Smooth muscle cell (in vitro differentiated cells): Measurements from ENCODE around the gene RNF167. TPM values are rescaled to one million over a fixed set of nuclear protein-coding genes. Genes with fewer than 3 reads are reported as not detected.
A peak's percentile ranks its signal among the peaks of the same experiment; 100 is the strongest.

ENCODE experiments used
- DNase-seq: peaks from one replicate; lab custom pipeline; 2025; ENCODE audit not compliant: unreplicated experiment; lab: John Stamatoyannopoulos, UW
- H2AFZ ChIP-seq: fragments of 200-600 bp; sonication (generic); 2 replicates; pipeline ENCODE4 v1.6.0; 2016; ENCODE audit warnings: antibody characterized with exemption, low read depth, mild to moderate bottlenecking
- H3F3A ChIP-seq: fragments of 200-600 bp; sonication (generic); 2 replicates; pipeline ENCODE4 v1.6.0; 2017; ENCODE audit warnings: antibody characterized with exemption, low read depth
- H3K27ac ChIP-seq: fragments of 200-600 bp; sonication (generic); 2 replicates; pipeline ENCODE4 v1.5.1; 2016; ENCODE audit warnings: low read depth, mild to moderate bottlenecking
- H3K27me3 ChIP-seq: fragments of 200-600 bp; sonication (generic); 2 replicates; pipeline ENCODE4 v1.6.1; 2016; ENCODE audit warnings: low read depth, mild to moderate bottlenecking
- H3K36me3 ChIP-seq: fragments of 200-600 bp; sonication (generic); 2 replicates; pipeline ENCODE4 v1.5.1; 2016; ENCODE audit warnings: low read depth
- H3K4me1 ChIP-seq: fragments of 200-600 bp; sonication (generic); 2 replicates; pipeline ENCODE4 v1.5.1; 2016; ENCODE audit warnings: low read depth
- H3K4me2 ChIP-seq: fragments of 200-600 bp; sonication (generic); 2 replicates; pipeline ENCODE4 v1.6.0; 2016; ENCODE audit warnings: mild to moderate bottlenecking
- H3K4me3 ChIP-seq: fragments of 200-600 bp; sonication (generic); 2 replicates; pipeline ENCODE4 v1.5.1; 2016; ENCODE audit warnings: mild to moderate bottlenecking
- H3K79me2 ChIP-seq: fragments of 200-600 bp; sonication (generic); 2 replicates; pipeline ENCODE4 v1.6.0; 2016; ENCODE audit warnings: low read depth, mild to moderate bottlenecking
- H3K9ac ChIP-seq: fragments of 200-600 bp; sonication (generic); 2 replicates; pipeline ENCODE4 v1.6.0; 2016; ENCODE audit warnings: low read depth
- H3K9me3 ChIP-seq: fragments of 200-600 bp; sonication (generic); replicated peaks from 2 replicates; pipeline ENCODE4 v1.5.1; 2016; ENCODE audit warnings: low read depth
- H4K20me1 ChIP-seq: fragments of 200-600 bp; sonication (generic); 2 replicates; pipeline ENCODE4 v1.6.0; 2016; ENCODE audit warnings: low read depth
- WGBS: methylation state at CpG from one replicate; pipeline ENCODE4 v1.1.7; 2016; ENCODE audit warnings: low lambda C conversion rate; 5-methylcytosine and 5-hydroxymethylcytosine counted together
- polyA plus RNA-seq: library from polyadenylated mRNA; unstranded; fragments of >200 nt; fragmentation: Nextera tagmentation; extraction: Ambion mirVana; gene quantifications from 2 replicates; pipeline ENCODE4 v1.2.1, GENCODE V29; 2016
- total RNA-seq: library from RNA; depleted of rRNA; stranded (reverse); fragments of >200 nt; gene quantifications from 2 replicates; pipeline ENCODE4 v1.2.3, GENCODE V29; 2014
- TF ChIP-seq, protein P1 (sequence below): fragments of 200-600 bp; sonication (generic); IDR thresholded peaks from 2 replicates; pipeline ENCODE4 v1.5.1; 2017; ENCODE audit warnings: borderline replicate concordance, mild to moderate bottlenecking, antibody characterized with exemption; ENCODE audit not compliant: insufficient read depth, poor library complexity, severe bottlenecking

The RNF167 gene
- total and polyA plus RNA-seq, 2 experiments from 2014 or later, result 39.6 to 59.4 TPM

DNA sequence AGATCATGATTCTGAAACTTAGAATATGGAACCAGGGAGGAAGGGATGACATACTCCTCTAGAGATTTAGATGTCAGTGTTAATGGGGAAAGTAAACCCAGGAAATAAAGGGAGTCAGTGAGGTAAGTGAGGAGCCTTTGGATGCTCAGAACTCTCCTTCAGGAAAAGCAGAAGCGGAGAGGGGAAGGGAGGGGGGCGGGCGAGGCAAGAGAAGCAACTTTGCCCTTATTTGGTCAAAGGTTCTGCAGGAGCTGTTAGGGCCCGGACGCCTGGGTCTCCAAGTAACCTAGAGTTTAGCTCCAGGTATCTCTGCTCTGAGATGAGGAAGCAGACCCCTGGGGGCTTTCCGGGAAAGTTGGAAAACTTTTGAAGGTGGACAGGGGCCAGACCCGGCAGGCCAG lies 6.9 kb downstream of the RNF167 start:
- Histone ChIP-seq H3K79me2 (peaks cover 54% of the 10 kb centered on the region), H3K4me2 (peak overlapping the region; percentile 90), H3K9ac (peak overlapping the region; percentile 94), H3K9me3 (no peaks in the 10 kb centered on the region), H3K4me3 (peak overlapping the region; percentile 96), H3K36me3 (no peaks in the 10 kb centered on the region), H4K20me1 (peaks cover 37% of the 10 kb centered on the region), H3F3A (peaks cover 41% of the 10 kb centered on the region), H3K27me3 (no peaks in the 10 kb centered on the region), H3K4me1 (peaks cover 29% of the 10 kb centered on the region), H2AFZ (no peak overlapping the region), H3K27ac (peak overlapping the region; percentile 96)
- 0% methylated on average over 6 of the region's 7 CpGs for WGBS
- no peak for DNase-seq
- TF ChIP-seq, protein P1, sequence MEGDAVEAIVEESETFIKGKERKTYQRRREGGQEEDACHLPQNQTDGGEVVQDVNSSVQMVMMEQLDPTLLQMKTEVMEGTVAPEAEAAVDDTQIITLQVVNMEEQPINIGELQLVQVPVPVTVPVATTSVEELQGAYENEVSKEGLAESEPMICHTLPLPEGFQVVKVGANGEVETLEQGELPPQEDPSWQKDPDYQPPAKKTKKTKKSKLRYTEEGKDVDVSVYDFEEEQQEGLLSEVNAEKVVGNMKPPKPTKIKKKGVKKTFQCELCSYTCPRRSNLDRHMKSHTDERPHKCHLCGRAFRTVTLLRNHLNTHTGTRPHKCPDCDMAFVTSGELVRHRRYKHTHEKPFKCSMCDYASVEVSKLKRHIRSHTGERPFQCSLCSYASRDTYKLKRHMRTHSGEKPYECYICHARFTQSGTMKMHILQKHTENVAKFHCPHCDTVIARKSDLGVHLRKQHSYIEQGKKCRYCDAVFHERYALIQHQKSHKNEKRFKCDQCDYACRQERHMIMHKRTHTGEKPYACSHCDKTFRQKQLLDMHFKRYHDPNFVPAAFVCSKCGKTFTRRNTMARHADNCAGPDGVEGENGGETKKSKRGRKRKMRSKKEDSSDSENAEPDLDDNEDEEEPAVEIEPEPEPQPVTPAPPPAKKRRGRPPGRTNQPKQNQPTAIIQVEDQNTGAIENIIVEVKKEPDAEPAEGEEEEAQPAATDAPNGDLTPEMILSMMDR, result no peak

DNA sequence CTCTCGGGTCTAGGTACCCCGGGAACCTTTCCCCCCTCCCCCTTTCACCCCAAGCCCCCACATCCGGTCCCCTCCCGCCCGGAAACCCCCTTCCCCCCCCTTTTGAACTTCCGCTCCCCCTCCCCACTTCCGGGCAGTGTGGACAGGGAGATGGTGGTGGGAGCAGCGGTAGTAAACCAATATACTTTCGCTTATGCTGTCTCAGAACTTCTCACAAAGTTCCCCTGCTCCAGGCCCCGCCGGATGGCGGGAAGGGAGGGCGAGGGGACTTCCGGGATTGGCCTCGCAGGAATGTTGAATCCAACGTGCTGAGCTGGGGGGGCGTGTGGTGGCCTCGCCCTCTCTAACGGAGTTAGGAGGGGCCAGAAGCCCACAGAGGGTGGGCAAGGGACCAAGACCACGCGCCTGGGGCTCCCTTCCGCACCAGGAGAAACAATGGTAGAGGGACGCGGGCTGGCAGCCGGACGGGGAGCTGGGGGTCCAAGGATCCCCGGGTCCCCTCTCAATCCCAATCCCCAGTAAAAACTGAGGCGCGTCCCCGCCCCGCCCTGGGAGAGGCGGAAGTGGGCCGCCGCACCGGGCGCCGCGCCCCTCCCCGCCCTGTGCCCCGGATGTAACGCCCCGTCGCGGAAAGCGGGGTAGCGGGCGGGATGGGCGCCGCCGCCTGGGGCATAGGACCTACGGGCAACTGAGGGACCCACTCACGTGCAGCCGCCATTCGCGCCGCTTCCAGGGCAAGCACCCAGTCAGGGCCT lies 7.5 kb downstream of the RNF167 start:
- H3K27ac ChIP-seq, result peak overlapping the region; percentile 96
- peak overlapping the region; percentile 94 for H3K9ac ChIP-seq
- H3K4me1 ChIP-seq, result peaks cover 29% of the 10 kb centered on the region
- H4K20me1 ChIP-seq, result peaks cover 37% of the 10 kb centered on the region
- no peak overlapping the region for H2AFZ ChIP-seq
- peak; percentile 38 for DNase-seq
- peak overlapping the region; percentile 90 for H3K4me2 ChIP-seq
- H3F3A ChIP-seq, result peaks cover 40% of the 10 kb centered on the region
- TF ChIP-seq, protein P1, result no peak
- H3K36me3 ChIP-seq, result no peaks in the 10 kb centered on the region
- H3K27me3 ChIP-seq, result no peaks in the 10 kb centered on the region
- 1% methylated on average over 14 of the region's 56 CpGs for whole genome bisulfite sequencing
- H3K79me2 ChIP-seq, result peaks cover 50% of the 10 kb centered on the region
- H3K9me3 ChIP-seq, result no peaks in the 10 kb centered on the region
- H3K4me3 ChIP-seq, result peak overlapping the region; percentile 96

DNA sequence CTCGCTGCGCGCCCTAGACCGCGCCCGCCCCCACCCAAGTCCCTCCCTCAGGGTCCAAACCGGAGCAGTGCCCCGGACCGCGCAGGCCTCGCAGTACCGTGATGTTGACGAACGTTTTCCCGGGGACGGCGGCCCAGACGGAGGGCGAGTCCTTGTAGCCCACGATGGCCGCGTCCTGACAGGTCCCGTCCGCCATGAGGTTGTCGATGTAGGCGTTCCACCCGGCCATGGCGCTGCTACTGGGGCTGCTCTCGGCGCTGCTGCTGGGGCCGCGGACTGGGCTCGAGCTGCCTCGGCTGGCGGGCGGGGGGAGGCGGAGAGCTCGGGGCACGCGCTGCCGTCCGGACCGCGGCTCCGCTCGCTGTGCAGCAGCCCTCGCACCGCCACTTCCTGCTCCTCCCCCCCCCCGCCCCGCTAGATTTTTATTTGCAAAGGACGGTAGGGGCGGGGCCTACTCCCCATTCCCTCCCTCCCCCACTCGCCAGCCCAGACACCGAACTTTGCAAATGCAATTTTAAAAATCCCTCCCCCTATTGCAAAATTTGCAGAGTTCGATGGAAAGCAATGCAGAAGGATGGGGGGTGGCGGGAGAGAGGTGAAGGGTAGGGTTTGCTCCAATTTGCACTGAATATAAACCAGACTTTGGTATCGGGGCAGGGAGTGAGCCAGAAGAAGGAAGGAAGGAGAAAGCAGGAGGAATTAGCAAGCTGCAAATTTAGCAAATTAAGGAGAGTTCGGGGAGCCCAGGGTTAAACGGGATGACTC lies 8.3 kb downstream of the RNF167 start, which contains the start of gene PFN1:
Gene PFN1 (minus strand): TSS at position 365 of the 765 bp plus-strand sequence. CDS start 136 bp downstream, at position 229.
- peak; percentile 85 for DNase-seq
- Histone ChIP-seq H4K20me1 (peaks cover 37% of the 10 kb centered on the region), H2AFZ (peak within 1 kb of the TSS; percentile 18), H3F3A (peaks cover 34% of the 10 kb centered on the region), H3K27ac (peak within 1 kb of the TSS; percentile 96), H3K36me3 (no peaks in the 10 kb centered on the region), H3K79me2 (peaks cover 44% of the 10 kb centered on the region), H3K9me3 (no peaks in the 10 kb centered on the region), H3K27me3 (no peaks in the 10 kb centered on the region), H3K4me1 (peaks cover 29% of the 10 kb centered on the region), H3K9ac (peak within 1 kb of the TSS; percentile 94), H3K4me2 (peak within 1 kb of the TSS; percentile 90), H3K4me3 (peak within 1 kb of the TSS; percentile 96)
- TF ChIP-seq, protein P1, result no peak
- under 1% methylated on average over 44 of the region's 59 CpGs for WGBS
